ENCODE measurements around the gene ARHGAP33.

DNA sequence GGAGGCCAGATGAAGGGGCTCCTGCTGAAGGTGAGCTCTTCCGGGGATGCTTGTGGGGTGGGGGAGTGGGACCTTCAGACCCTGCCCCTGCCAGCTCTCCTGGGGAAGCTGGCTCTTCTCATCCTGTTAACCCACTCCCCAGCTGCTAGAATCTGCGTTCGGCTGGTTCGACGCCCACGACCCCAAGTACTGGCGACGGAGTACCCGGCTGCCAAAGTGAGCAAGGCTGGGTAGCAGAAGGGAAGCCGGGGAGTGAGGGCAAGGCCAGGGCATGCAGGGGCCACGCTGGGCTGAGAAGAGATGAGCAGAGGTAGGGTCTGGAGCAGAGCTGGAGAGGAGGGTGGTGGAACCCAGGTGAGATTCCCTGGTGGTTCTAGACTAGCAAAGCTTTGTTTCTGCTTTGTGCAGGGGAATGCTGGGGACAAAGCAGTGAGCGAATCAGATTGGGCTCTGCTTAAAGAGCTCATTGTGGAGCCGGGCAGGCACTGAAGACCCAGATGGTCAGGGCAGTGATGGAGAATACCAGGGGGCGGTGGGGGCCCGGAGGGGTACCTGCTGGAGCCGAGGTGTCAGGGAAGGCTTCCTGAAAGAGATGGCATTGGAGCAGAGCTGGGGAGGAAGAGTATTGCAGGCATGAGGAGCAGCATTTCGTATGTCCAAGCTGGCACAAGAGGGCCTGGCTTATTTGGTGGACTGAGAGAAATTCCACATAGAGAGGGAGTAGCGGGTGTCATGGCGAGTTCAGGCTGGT, 47.2 kb upstream of the ARHGAP33 start:
- TF ChIP-seq, protein P1, sequence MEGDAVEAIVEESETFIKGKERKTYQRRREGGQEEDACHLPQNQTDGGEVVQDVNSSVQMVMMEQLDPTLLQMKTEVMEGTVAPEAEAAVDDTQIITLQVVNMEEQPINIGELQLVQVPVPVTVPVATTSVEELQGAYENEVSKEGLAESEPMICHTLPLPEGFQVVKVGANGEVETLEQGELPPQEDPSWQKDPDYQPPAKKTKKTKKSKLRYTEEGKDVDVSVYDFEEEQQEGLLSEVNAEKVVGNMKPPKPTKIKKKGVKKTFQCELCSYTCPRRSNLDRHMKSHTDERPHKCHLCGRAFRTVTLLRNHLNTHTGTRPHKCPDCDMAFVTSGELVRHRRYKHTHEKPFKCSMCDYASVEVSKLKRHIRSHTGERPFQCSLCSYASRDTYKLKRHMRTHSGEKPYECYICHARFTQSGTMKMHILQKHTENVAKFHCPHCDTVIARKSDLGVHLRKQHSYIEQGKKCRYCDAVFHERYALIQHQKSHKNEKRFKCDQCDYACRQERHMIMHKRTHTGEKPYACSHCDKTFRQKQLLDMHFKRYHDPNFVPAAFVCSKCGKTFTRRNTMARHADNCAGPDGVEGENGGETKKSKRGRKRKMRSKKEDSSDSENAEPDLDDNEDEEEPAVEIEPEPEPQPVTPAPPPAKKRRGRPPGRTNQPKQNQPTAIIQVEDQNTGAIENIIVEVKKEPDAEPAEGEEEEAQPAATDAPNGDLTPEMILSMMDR (IDR thresholded peaks at IDR 0.05 in 8 of 11, conservative IDR thresholded peaks at IDR 0.05 in 3 of 11) = no peak
- TF ChIP-seq POLR2A (IDR thresholded peaks at IDR 0.05) = no peak
